Measurements from ENCODE around the gene CRABP1.

Gene CRABP1

DNA sequence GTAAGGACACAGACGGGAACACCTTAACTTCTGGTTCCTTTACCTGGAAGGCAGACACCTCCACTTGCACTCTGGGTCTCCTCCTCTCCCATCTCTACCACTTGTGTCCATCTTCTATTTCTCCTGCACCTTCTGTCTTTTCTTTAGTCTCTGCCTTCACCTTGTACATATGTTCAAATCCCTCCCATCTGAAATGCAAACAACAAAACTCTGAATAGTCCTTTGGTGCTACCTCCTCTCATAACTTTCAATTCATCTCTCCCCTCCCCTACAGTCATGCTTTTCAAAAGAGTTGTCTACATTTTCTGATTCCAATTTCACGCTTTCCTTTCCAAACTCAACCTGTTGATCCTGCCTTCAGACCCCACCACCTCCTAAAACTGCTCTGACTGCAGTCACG is 5.3 kb upstream of the CRABP1 start:
- Histone ChIP-seq H3K79me2 (ENCODE audit: insufficient read depth, low read length) (no peaks in the 10 kb centered on the region), H3K9me3 (ENCODE audit: insufficient read depth, low read length) (no peaks in the 10 kb centered on the region), H3K9ac (ENCODE audit: low read length) (no peak overlapping the region), H2AFZ (ENCODE audit: low read depth, low read length, severe bottlenecking) (no peak overlapping the region), H3K4me3 (ENCODE audit: insufficient read depth, low read length, poor library complexity, severe bottlenecking) (no peak overlapping the region), H3F3A (ENCODE audit: insufficient read depth) (no peaks in the 10 kb centered on the region), H3K9me2 (replicated peaks; ENCODE audit: insufficient read depth, low read length) (no peaks in the 10 kb centered on the region), H3K27me3 (ENCODE audit: low read length) (no peaks in the 10 kb centered on the region), H3K27ac (ENCODE audit: low read depth, low read length) (no peak overlapping the region), H3K4me2 (ENCODE audit: low read depth, low read length, poor library complexity, severe bottlenecking) (no peak overlapping the region), H3K36me3 (ENCODE audit: low read length) (no peaks in the 10 kb centered on the region), H4K20me1 (ENCODE audit: low read depth, low read length) (no peaks in the 10 kb centered on the region)
- TF ChIP-seq, protein P1, sequence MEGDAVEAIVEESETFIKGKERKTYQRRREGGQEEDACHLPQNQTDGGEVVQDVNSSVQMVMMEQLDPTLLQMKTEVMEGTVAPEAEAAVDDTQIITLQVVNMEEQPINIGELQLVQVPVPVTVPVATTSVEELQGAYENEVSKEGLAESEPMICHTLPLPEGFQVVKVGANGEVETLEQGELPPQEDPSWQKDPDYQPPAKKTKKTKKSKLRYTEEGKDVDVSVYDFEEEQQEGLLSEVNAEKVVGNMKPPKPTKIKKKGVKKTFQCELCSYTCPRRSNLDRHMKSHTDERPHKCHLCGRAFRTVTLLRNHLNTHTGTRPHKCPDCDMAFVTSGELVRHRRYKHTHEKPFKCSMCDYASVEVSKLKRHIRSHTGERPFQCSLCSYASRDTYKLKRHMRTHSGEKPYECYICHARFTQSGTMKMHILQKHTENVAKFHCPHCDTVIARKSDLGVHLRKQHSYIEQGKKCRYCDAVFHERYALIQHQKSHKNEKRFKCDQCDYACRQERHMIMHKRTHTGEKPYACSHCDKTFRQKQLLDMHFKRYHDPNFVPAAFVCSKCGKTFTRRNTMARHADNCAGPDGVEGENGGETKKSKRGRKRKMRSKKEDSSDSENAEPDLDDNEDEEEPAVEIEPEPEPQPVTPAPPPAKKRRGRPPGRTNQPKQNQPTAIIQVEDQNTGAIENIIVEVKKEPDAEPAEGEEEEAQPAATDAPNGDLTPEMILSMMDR (IDR thresholded peaks at IDR 0.05; ENCODE audit: insufficient read depth, low read length, poor library complexity, severe bottlenecking) = no peak
- TF ChIP-seq EZH2phosphoT487 (conservative IDR thresholded peaks at IDR 0.05; ENCODE audit: low read length) = no peak

DNA sequence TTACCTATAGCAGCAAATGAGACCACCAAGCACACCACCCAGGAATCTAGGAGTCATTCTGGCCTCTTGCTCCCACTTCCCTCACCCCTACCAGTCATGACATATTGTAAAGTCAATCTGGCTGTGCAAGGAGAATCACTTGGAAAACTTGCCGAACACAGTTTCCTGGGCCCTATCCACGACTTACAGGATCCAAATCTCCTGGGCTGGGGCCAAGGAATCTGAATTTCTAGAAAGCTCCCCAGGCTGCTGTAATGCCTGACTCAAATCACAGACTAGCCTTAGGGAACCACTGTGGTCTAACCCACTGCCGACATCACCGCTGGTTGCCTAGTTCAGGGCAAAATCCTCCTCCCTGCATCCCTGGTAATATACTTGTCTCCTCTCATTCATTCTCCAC is 4.2 kb upstream of the CRABP1 start:
- TF ChIP-seq EZH2phosphoT487 (conservative IDR thresholded peaks at IDR 0.05; ENCODE audit: low read length) = no peak
- TF ChIP-seq, protein P1 (IDR thresholded peaks at IDR 0.05; ENCODE audit: insufficient read depth, low read length, poor library complexity, severe bottlenecking) = no peak
- Histone ChIP-seq H3K9me2 (replicated peaks; ENCODE audit: insufficient read depth, low read length) (no peaks in the 10 kb centered on the region), H3K4me3 (ENCODE audit: insufficient read depth, low read length, poor library complexity, severe bottlenecking) (no peak overlapping the region), H3K9me3 (ENCODE audit: insufficient read depth, low read length) (no peaks in the 10 kb centered on the region), H4K20me1 (ENCODE audit: low read depth, low read length) (no peaks in the 10 kb centered on the region), H3F3A (ENCODE audit: insufficient read depth) (no peaks in the 10 kb centered on the region), H3K9ac (ENCODE audit: low read length) (no peak overlapping the region), H3K79me2 (ENCODE audit: insufficient read depth, low read length) (no peaks in the 10 kb centered on the region), H3K27ac (ENCODE audit: low read depth, low read length) (no peak overlapping the region), H3K27me3 (ENCODE audit: low read length) (no peaks in the 10 kb centered on the region), H3K36me3 (ENCODE audit: low read length) (no peaks in the 10 kb centered on the region), H3K4me2 (ENCODE audit: low read depth, low read length, poor library complexity, severe bottlenecking) (no peak overlapping the region), H2AFZ (ENCODE audit: low read depth, low read length, severe bottlenecking) (no peak overlapping the region)

DNA sequence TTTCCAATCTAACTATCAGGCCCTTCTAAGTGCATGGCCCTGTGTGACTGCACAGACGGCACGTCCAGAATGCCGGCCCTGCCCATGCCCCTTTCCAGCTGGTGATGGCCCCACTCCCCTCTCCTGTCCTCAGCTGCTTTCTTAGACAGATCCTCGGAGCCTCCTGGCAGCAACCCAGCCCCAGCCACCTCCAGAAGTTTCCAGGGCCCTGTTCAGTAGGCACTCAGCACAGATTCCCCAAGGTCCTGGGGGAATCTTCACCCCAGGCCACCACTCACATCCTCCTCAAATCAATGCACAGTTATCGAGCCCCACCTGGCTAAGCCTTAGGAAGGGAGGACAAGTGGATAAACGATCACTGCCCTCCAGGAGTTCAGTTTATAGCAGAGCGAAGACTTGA is 1.4 kb upstream of the CRABP1 start:
- Histone ChIP-seq H3K4me3 (ENCODE audit: insufficient read depth, low read length, poor library complexity, severe bottlenecking) (no peak overlapping the region), H3K9me3 (ENCODE audit: insufficient read depth, low read length) (no peaks in the 10 kb centered on the region), H3K27me3 (ENCODE audit: low read length) (no peaks in the 10 kb centered on the region), H3K4me2 (ENCODE audit: low read depth, low read length, poor library complexity, severe bottlenecking) (no peak overlapping the region), H3K79me2 (ENCODE audit: insufficient read depth, low read length) (no peaks in the 10 kb centered on the region), H3F3A (ENCODE audit: insufficient read depth) (no peaks in the 10 kb centered on the region), H2AFZ (ENCODE audit: low read depth, low read length, severe bottlenecking) (no peak overlapping the region), H4K20me1 (ENCODE audit: low read depth, low read length) (no peaks in the 10 kb centered on the region), H3K27ac (ENCODE audit: low read depth, low read length) (no peak overlapping the region), H3K36me3 (ENCODE audit: low read length) (no peaks in the 10 kb centered on the region), H3K9ac (ENCODE audit: low read length) (no peak overlapping the region), H3K9me2 (replicated peaks; ENCODE audit: insufficient read depth, low read length) (no peaks in the 10 kb centered on the region)
- TF ChIP-seq, protein P1 (IDR thresholded peaks at IDR 0.05; ENCODE audit: insufficient read depth, low read length, poor library complexity, severe bottlenecking) = no peak
- no peak for TF ChIP-seq EZH2phosphoT487 (conservative IDR thresholded peaks at IDR 0.05; ENCODE audit: low read length)
